ENCODE data around the gene SALL3. TPM values are rescaled to one million over a fixed set of nuclear protein-coding genes. Genes with fewer than 3 reads are reported as not detected.
A peak's percentile ranks its signal among the peaks of the same experiment; 100 is the strongest.

Gene SALL3
- total RNA-seq, 4 donors from 2014 or later = not detected

DNA sequence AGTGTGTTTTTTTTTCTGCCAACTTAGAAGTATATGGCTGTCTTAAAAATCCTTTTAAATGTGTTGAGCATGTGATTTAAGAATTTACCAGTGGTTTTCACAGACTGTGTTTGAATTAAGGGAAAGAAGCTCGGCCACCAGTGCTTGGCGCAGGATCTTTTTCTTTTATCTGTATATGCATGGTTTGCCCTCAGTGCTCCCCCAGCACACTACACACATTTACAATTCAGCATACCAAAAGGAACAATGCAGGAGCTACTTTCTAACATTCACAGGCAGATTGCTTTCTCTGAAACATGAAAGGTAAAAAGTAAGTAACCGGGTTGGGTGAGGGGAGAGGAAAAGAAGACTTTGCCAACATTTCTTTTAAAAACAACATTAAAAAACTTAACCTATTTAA lies 3.9 kb downstream of the SALL3 start:
- H3K27ac ChIP-seq = no peak overlapping the region
- TF ChIP-seq, protein P1, sequence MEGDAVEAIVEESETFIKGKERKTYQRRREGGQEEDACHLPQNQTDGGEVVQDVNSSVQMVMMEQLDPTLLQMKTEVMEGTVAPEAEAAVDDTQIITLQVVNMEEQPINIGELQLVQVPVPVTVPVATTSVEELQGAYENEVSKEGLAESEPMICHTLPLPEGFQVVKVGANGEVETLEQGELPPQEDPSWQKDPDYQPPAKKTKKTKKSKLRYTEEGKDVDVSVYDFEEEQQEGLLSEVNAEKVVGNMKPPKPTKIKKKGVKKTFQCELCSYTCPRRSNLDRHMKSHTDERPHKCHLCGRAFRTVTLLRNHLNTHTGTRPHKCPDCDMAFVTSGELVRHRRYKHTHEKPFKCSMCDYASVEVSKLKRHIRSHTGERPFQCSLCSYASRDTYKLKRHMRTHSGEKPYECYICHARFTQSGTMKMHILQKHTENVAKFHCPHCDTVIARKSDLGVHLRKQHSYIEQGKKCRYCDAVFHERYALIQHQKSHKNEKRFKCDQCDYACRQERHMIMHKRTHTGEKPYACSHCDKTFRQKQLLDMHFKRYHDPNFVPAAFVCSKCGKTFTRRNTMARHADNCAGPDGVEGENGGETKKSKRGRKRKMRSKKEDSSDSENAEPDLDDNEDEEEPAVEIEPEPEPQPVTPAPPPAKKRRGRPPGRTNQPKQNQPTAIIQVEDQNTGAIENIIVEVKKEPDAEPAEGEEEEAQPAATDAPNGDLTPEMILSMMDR (IDR thresholded peaks at IDR 0.05) = no peak
- no peak for TF ChIP-seq POLR2A (IDR thresholded peaks at IDR 0.05)
- H3K4me1 ChIP-seq = peaks cover 0 to 20% (median 3%) of the 10 kb centered on the region in 4 donors
- DNase-seq = no peak
- no peaks in the 10 kb centered on the region for H3K9me3 ChIP-seq
- peaks cover 0 to 35% of the 10 kb centered on the region in 2 donors for H3K27me3 ChIP-seq
- H3K36me3 ChIP-seq = no peaks in the 10 kb centered on the region
- no peak overlapping the region for H3K4me3 ChIP-seq

DNA sequence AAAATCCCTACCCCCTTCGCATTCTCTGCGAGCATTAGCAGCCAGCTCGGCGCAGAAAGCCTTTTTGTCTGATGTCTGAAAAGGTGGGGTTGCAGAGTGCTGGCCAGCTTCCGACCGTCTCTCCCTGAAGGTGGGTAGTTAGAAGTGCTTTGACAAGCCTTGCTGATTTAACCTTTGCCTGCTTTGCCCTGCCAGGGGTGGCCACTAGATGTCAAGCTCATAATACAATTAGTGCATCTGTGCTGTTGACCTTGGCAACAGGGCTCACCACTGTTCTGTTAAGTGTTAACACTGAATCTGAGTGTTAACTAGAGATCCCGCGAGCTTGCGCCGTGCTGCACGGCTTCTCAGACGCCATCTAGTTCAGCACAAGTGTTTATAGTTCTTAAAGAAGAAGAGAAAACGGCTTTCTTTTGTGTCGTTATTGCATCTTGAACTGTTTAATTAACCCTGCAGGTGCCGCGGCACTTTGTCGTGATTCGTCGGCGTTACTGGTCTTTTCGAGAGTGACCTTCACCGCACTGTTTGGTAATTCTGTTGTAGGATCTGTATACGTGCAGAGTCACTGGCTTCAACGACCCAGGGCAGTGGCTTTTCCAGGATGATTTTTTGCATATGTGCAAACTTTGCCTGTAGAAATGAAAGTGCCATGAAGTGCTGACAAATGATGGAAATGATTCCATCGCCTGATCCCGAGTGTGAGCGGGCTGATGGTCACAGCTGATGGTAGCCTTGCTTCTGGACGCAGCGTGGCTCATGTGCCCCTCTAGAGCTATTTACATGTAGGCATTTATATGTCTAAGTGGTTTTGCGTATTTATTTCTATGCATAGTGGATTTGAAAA lies 5.5 kb downstream of the SALL3 start:
- peaks cover 0 to 35% of the 10 kb centered on the region in 2 donors for H3K27me3 ChIP-seq
- no peak overlapping the region for H3K27ac ChIP-seq
- TF ChIP-seq, protein P1 (IDR thresholded peaks at IDR 0.05) = peak in 3 of 6 experiments; percentile 16 to 32 (median 22)
- TF ChIP-seq POLR2A (IDR thresholded peaks at IDR 0.05) = no peak
- H3K36me3 ChIP-seq = no peaks in the 10 kb centered on the region
- DNase-seq = peak in 1 of 3 donors; percentile 32
- no peak overlapping the region for H3K4me3 ChIP-seq
- H3K4me1 ChIP-seq = peaks cover 0 to 11% (median 0%) of the 10 kb centered on the region in 4 donors
- no peaks in the 10 kb centered on the region for H3K9me3 ChIP-seq

DNA sequence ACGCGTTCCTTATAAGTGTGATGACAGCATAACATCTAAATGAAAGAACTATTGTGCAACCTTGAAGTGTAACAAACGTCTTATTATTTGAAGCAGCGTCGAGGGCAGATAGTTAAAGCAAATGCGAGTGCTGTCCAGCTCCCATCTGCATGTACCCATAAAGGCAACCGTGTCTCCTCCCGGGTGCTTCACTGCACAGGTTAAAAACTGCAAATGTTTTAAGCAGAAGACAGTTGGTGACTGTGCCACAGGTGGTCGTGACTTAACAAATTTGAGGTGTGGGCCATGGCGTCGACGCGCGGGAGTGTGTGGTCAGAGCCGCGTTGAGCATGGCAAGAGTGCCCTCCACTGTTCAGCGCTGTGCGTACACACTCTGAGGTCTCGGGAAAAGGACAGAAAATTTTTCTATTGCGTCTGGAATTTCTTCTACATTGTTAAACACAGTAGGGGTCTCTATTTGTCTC lies 6.4 kb downstream of the SALL3 start:
- Histone ChIP-seq H3K27ac (no peak overlapping the region), H3K36me3 (no peaks in the 10 kb centered on the region), H3K27me3 (peaks cover 0 to 27% of the 10 kb centered on the region in 2 donors), H3K4me3 (no peak overlapping the region), H3K4me1 (peaks cover 0 to 2% (median 0%) of the 10 kb centered on the region in 4 donors), H3K9me3 (no peaks in the 10 kb centered on the region)
- TF ChIP-seq POLR2A (IDR thresholded peaks at IDR 0.05) = no peak
- TF ChIP-seq, protein P1 (IDR thresholded peaks at IDR 0.05) = peak in 2 of 6 experiments; percentile 19 to 29
- DNase-seq = no peak

DNA sequence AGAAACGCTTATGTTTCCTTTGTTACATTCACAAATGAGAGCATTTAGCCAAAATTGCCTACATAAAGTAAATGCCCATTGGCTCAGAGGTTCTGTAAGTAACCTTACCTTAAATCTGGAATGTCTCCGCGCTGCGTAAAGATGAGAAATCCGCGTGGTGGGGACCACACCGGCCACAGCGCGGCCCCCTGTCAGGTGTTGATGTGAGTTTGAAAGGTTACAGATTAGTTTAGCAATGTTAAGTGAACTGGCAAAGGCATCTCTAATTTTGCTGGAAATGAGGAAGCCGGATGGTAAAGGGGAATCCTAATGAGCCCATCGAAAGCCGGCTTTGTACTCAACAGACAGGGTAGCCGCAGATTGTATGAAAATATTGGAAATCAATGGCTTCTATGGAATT lies 11.8 kb downstream of the SALL3 start:
- no peak for TF ChIP-seq POLR2A (IDR thresholded peaks at IDR 0.05)
- TF ChIP-seq, protein P1 (IDR thresholded peaks at IDR 0.05) = no peak
- Histone ChIP-seq H3K27me3 (no peaks in the 10 kb centered on the region), H3K36me3 (no peaks in the 10 kb centered on the region), H3K9me3 (no peaks in the 10 kb centered on the region), H3K27ac (no peak overlapping the region), H3K4me1 (no peaks in the 10 kb centered on the region), H3K4me3 (no peak overlapping the region)
- DNase-seq = no peak

DNA sequence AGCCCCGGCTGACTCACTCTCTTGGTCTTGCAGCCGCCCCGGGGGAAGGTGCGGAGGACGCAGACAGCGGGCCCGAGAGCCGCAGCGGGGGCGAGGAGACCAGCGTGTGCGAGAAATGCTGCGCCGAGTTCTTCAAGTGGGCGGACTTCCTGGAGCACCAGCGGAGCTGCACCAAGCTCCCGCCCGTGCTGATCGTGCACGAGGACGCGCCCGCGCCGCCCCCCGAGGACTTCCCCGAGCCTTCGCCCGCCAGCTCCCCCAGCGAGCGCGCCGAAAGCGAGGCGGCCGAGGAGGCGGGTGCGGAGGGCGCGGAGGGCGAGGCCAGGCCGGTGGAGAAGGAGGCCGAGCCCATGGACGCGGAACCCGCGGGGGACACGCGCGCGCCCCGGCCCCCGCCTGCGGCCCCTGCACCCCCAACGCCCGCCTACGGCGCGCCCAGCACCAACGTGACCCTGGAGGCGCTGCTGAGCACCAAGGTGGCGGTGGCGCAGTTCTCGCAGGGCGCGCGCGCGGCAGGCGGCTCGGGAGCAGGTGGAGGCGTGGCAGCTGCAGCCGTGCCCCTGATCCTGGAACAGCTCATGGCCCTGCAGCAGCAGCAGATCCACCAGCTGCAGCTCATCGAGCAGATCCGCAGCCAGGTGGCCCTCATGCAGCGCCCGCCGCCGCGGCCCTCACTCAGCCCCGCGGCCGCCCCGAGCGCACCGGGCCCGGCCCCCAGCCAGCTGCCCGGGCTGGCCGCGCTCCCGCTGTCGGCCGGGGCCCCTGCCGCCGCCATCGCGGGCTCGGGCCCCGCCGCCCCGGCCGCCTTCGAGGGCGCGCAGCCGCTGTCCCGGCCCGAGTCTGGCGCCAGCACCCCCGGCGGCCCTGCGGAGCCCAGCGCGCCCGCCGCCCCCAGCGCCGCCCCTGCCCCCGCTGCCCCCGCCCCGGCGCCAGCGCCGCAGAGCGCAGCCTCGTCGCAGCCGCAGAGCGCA lies 12.7 kb downstream of the SALL3 start:
- TF ChIP-seq POLR2A (IDR thresholded peaks at IDR 0.05) = no peak
- TF ChIP-seq, protein P1 (IDR thresholded peaks at IDR 0.05) = no peak
- Histone ChIP-seq H3K9me3 (no peaks in the 10 kb centered on the region), H3K4me3 (no peak overlapping the region), H3K27me3 (no peaks in the 10 kb centered on the region), H3K36me3 (no peaks in the 10 kb centered on the region), H3K4me1 (no peaks in the 10 kb centered on the region), H3K27ac (no peak overlapping the region)
- no peak for DNase-seq
